HG03064 (cell line): ENCODE measurements around the gene ZNF213.
"Not testable (repeated sequence)": the region's sequence is repeated elsewhere in the genome, so short reads cannot be mapped to it uniquely, and the experiment has no call there.

Experiments
- ATAC-seq: cut with Tn5 transposase; IDR thresholded peaks from one replicate; pipeline ENCODE4 v1.9.1; 2021; ENCODE audit warnings: low read depth; ENCODE audit not compliant: unreplicated experiment

The ZNF213 gene

DNA sequence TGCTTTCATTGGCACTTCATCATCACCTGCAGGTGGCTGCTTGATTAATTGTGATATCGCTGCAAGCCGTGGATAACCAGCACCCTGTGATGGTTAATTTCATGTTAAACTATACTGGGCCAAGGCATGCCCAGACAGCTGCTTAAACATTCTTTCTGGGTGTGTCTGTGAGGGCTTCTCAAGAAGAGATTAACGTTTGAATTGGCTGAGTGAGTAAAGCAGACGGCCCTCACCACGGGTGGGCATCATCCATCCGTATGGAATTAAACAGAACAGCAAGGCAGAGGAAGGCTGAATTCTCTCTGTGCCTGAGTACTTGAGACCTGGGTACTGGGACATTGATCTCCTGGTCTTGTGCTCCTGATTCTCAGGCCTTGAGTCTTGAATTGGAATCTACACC lies 7.1 kb upstream of the ZNF213 start:
- no peak for ATAC-seq

DNA sequence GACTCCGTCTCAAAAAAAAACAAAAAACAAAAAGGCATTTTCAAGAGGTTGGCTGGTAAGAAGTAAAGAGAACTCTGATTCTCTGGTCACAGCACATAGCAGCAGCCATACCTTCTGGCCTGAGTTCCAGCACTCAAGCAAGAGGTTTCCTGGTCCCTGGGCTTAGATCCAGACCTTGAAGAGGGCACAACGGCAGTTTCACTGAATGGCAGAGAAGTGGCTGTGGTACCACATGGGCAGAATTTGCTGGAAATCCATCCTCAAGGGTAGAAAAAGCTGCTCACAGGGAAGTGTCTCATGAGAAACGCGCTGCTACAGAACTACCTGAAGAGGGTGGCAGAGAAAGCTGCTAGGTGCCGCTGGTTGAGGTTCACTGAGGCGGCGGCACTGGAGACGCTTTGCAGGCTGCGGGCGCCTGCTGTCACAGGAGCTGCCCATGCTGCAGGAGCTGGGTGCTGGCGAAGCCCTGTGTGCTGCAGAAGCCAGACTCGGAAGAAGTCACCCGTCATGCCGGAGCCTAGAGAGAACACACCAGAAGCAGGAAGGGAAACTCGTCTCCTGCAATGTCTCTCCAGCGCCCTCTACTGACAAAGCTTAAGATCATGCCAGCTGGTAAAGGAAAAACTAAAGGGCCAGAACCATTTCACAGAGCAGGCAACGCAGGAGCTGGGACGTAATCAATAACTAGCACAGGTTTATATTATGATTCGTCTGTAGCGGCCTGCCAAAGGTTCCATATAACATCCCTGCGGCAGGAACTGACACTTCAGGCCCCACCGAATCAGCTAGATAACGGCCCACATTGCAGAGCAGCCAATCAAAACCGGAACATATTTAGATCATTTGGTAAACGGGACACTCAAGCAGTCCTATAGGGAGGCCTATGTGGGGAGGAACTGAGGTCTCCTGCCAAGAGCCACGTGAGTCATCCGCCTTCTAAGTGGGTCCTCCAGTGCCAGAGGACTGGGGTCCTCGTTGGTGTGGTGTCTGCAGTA lies 5.4 kb upstream of the ZNF213 start:
- ATAC-seq = no peak

DNA sequence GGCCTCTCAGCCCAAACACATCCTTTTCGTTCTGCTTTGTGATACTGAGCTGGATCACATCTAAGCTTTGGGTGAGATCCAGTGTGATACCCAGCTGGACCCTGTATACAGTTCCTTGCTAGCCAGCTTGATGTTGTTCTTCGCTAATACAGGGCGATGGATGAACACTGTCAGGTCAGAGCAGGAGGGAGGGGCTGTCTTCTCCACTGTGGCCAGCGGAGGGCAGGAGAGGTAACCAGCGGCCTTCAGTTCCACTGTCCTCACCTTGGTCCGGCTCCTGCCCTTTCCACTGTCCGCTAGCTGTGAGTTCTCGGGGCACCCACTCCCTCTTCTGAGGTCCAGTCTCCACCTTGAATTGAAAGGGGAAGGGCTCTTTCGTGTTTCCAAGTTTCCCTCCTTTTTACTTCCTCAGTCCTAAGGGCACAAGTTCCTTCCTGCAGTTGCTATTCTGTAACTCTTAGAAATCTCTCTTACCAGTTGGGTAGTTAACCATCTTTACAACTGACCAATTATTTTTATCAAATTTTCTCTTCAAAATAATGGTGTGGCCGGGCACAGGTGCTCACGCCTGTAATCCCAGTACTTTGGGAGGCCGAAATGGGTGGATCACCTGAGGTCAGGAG lies 3.0 kb upstream of the ZNF213 start:
- ATAC-seq = no peak

DNA sequence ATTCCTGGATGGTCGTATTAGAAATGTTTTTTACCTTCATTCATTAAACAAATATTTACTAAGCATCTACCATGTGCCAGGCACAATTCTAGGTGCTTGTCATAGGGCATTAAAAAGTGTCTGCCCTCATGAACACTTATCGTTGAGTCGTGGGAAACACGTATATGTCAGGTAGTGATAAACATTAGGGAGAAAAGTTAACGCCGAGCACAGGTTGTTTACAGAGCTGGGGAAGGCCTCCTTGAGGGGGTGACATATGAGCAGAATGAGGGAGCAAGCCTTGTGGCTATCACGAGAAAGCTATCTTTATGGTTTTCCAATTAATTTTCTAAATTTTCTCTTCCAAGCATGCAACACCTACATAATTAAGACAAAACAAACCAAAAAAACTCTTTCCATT lies 985 bp upstream of the ZNF213 start:
- no peak for ATAC-seq

DNA sequence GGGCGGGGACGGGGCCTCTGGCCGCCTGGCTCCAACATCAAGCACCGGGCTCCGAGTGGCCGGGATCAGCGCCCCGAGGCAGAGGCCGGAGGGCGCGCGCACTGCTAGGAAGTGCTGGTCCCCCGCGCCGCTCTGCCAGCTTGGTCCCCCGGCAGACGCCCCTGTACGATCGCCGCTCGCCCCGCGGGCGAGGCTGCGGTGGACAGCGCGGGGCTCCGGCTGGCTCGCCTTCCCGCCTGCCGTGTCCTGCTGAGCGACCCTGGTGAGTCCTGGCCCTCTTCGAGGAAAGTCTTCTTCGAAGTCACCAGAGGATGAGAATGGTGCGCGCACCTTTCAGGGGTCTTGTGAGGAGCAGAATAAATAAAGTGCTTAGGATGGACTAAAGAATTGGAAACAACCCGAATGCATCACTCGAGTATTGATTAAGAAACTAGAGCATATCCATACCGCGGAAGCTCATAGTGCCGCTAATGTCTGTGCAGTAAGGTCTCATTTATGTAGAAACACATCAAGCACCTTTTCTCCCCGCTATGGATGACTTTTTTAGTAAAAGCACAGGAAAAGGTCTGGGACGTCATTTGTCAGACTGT lies 392 bp downstream of the ZNF213 start:
- no peak for ATAC-seq

DNA sequence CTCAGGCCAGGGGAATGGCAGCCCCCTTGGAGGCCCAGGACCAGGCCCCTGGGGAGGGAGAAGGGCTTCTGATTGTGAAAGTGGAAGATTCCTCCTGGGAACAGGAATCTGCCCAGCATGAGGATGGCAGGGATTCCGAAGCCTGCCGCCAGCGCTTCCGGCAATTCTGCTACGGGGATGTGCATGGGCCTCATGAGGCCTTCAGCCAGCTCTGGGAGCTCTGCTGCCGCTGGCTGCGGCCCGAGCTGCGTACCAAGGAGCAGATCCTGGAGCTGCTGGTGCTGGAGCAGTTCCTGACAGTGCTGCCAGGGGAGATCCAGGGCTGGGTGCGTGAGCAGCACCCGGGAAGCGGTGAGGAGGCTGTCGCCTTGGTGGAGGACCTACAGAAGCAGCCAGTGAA lies 2.4 kb downstream of the ZNF213 start:
- no peak for ATAC-seq

DNA sequence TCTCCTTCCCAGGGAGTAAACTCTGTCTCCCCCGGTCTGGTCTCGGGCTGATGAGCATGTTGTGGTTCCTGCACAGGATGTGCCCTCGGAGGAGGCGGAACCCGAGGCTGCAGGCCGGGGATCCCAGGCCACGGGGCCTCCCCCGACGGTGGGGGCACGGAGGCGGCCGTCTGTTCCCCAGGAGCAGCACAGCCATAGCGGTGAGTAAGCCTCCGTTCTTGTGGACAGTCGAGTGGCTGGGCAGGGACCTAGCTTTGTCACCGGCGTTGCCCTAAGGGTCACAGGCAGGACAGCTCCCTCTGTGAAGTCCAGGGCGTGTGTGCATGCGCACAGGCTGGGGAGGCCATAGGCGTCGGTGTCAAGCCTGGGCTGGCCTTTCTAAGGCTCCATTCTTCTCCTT lies 3.5 kb downstream of the ZNF213 start:
- ATAC-seq = no peak

DNA sequence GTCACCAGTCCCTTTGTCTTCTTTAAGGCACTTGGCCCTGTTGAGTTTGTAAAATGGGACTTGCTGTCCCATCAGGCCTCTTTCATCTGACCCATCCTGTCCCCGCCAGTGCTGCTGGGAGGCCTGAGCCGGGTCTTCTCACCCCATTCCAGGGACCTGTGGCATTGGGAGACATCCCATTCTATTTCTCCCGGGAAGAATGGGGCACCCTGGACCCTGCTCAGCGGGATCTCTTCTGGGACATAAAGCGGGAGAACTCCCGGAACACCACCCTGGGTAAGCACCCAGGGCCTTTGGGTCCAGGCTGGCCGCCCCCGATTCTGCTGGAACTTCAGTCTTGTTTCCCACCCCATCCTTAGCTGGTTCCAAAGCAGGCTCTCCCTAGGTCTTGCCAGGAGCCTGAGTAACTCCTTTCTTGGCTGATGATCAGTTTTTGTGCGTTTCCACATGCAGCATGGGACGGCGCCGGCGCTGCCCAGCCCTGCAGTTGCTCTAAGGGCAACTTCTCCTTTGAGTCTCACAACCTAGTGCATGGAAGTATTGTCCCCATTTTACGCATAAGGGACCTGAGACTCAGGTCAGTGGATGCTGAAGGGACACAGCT lies 4.1 kb downstream of the ZNF213 start:
- no peak for ATAC-seq

DNA sequence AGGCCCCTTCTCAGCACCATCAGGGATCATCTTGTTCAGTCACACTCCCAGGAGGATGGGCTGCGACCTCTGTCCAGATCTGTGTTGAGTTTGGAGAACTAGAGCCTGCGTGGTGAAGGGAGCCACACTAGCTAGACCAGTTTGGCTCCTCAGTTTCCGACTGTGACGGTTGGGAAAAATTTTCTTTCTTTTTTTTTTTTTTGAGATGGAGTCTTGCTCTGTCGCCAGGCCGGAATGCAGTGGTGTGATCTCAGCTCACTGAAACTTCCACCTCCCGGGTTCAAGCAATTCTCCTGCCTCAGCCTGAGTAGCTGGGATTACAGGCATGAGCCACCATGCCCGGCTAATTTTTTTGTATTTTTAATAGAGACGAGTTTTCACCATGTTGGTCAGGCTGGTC lies 4.7 kb downstream of the ZNF213 start:
- ATAC-seq = not testable (repeated sequence)

DNA sequence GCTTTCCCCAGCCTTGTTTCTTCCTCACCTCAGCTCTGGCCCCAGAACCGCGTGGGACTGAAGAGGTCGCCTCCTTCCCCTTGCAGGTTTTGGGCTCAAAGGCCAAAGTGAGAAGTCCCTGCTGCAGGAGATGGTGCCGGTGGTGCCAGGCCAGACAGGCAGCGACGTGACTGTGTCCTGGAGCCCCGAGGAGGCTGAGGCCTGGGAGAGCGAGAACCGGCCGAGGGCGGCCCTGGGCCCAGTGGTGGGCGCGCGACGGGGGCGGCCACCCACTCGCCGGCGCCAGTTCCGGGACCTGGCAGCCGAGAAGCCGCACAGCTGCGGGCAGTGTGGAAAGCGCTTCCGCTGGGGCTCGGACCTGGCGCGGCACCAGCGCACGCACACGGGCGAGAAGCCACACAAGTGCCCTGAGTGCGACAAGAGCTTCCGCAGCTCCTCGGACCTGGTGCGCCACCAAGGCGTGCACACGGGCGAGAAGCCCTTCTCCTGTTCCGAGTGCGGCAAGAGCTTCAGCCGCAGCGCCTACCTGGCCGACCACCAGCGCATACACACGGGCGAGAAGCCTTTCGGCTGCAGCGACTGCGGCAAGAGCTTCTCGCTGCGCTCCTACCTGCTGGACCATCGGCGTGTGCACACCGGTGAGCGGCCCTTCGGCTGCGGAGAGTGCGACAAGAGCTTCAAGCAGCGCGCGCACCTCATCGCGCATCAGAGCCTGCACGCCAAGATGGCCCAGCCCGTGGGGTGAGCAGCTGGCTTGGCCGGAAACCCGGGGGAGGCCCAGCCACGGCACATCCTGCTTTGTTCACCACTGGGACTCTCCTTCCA lies 6.0 kb downstream of the ZNF213 start:
- no peak for ATAC-seq

DNA sequence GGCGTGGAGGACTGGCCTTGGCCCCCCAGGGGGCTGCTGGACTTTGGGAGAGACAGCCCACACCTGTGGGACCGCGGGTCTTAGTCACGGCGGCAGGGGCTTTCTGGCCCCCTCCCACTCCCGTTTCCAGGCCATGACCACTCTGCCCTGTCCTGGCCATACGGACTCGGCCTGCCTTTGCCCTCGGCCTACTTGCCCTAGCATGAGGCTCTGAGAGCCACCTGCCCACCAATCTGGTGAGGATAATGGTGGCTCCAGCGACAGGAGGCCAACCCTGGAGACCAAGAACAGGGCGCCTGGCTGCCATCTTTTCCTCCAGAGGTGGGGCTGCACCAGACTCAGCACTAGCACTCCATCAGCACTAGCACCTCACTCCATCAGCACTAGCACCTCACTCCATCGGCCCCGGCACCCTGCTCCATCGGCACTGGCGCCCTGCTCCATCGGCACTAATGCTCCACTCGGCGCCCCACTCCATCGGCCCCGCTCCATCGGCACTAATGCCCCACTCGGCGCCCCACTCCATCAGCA lies 7.0 kb downstream of the ZNF213 start:
- ATAC-seq = no peak

DNA sequence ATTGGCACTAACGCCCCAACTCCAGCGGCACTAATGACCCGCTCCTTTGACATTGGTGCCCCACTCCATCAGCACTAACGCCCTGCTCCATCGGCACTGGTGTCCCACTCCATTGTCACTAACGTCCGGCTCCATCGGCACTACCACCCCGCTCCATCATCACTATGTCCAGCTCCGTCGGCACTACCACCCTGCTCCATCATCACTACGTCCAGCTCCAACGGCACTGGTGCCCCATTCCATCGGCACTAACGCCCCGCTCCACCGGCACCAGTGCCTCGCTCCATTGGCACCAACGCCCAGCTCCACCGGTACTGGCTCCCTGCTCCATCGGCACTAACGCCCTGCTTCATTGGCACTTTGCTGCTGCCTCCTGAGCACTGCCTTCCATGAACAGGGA lies 7.5 kb downstream of the ZNF213 start:
- ATAC-seq = no peak

DNA sequence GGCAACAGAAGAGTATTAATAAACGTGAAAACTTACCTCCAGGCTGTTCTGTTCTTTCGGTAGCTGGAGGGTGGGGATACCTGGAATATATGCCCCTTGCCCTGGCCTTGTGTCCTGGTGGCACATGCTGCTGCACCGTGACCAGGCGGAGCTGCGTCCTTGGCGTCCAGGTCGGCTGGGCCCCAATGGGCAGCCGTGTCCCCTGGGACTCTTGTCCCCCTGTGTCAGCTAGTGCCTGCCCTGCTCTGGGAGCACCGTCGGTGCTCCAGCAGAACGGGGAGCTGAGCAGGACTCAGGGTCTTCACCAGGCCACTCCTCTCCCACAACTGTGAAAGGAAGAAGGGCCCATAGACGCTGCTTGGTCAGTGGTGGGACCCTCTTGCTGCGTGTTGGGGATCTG lies 7.9 kb downstream of the ZNF213 start:
- ATAC-seq = no peak

DNA sequence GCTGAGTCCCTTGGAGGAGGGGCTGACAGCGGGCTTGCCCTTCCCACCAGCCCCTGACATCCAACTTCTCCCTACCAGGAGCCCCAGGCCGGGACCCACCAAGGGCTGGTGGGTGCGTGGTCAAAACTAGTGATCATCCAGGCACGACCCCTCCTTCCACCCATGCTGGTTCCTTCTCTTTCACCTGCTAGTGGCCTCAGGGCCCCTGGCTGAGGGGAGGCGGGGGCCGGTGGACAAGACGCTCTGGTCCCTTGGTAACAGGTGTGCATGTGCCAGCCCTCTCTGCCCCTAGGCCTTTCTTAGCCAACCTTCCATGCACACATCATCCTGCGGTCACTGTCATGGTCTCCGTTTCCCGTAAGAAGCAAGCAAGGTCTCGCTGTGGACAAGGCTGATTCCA lies 8.4 kb downstream of the ZNF213 start:
- no peak for ATAC-seq

DNA sequence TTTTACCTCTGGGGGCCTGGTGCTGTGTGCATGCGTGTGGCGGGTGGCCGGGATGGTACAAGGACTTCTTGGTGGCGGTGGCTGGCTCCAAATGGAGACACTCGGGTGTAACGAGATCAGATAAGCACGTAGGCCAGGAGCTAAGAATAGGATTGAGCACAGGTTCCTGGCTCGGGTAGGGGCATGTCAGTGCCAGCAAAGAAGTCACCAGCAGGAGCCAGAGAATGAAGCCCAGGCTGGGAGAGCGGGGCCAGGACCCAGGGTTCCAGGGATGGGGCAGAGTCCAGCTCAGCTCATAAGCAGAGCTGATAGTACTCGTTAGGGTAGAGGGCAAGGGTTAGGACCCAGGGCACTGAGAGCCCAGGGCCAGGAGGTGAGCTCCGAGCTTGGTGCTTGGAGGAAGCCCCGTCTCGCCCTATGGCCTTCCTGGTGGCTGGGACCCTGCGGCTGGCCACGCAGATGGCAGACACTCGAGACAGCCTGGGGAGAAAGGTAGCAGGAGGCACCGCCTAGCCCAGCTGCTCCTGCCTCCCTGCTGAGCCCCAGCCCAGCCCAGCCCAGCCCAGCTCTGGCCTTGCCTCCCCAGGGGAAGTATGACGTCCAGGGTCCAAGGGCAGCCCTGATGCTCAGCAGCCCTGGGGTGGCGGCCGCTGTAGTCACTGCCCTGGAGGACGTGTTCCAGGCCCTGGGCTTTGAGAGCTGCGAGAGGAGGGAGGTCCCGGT lies 8.9 kb downstream of the ZNF213 start:
- no peak for ATAC-seq

DNA sequence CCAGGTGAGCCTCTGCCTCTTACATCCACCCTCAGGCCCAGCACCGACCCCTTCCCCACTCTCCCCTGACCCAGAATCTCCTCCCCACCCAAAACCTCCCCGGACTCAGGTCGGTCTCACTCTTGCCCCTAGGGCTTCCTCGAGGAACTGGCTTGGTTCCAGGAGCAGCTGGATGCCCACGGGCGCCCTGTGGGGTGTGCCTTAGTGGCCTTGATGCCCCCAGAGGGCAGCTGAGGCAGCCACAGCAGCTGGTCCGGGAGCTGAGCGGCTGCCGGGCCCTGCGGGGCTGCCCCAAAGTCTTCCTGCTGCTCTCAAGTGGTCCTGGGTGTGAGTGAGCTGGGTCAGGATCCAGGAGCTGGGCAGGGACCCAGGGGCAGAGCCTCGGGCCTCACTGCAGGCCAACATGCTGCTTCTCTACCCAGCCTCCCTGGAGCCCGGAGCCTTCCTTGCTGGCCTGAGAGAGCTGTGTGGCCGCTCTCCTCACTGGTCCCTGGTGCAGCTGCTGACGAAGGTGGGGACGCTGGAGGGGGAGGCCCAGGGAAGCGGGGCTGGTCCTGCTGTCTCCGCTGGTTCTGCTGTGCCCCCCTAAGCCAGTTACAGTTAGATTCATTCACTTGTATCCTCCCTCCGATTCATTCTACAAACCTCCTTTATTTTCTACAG lies 9.6 kb downstream of the ZNF213 start:
- no peak for ATAC-seq

DNA sequence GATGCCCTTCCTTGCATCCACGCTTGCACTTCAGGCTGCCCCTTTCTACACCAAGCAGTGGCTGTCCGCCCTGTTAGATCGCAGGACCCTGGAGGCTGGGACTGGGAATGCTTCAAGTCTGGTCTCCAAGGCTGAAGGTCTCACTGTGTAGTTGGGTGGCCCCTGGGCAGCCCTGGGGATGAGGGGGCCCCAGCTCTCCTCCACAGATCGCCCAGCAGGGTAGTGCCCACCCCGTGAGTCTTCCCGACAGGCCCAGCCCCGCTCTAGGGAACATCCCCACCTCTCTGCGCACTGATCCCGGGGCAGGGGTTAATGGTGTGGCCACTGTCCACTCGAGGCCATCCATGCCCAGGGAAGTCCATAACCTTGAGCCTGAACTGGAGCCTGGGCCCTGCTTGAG lies 10.3 kb downstream of the ZNF213 start:
- ATAC-seq = no peak

DNA sequence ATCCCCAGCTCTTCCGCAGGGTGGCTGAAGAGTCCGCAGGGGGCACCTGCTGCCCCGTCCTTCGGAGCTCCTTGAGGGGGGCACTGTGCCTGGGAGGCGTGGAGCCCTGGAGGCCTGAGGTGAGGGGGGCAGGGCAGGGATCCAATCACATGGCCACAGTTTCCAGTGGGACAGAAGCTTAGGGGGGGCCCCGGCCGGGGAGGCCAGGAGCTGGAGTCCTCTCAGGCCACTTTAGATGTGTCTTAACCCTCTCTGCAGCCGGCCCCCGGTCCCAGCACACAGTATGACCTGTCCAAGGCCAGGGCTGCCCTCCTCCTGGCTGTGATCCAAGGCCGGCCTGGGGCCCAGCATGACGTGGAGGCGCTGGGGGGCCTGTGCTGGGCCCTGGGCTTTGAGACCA lies 10.8 kb downstream of the ZNF213 start:
- ATAC-seq = no peak
